GM13976 (cell line): Measurements from ENCODE around the gene E4F1.

Source experiments
- DNase-seq: peaks from one replicate; pipeline ENCODE4 v3.0.0; 2012; ENCODE audit warnings: low spot score
- CTCF ChIP-seq: IDR thresholded peaks from 2 replicates; pipeline ENCODE4 v1.5.1; 2012; ENCODE audit warnings: borderline replicate concordance, mild to moderate bottlenecking; ENCODE audit not compliant: insufficient read depth; ENCODE audit errors: extremely low read depth, missing control alignments, control extremely low read depth
- in situ Hi-C: fragments of 300-500 bp; cut with MboI; formaldehyde crosslinking; loops from one replicate; pipeline ENCODE4 v1.12.0; 2022; ENCODE audit warnings: low sequenced_read_pairs, mixed read lengths, inconsistent platforms; ENCODE audit not compliant: unreplicated experiment

Gene E4F1

GRCh38 chr16:2233872-2234812 lies 10.8 kb downstream of the E4F1 start:
- DNase-seq = no peak
- TF ChIP-seq CTCF = no peak
- in situ Hi-C loops = no loop called here

GRCh38 chr16:2234813-2235170 lies 11.4 kb downstream of the E4F1 start:
- DNase-seq = no peak
- TF ChIP-seq CTCF = no peak
- in situ Hi-C loops = no loop called here

DNA sequence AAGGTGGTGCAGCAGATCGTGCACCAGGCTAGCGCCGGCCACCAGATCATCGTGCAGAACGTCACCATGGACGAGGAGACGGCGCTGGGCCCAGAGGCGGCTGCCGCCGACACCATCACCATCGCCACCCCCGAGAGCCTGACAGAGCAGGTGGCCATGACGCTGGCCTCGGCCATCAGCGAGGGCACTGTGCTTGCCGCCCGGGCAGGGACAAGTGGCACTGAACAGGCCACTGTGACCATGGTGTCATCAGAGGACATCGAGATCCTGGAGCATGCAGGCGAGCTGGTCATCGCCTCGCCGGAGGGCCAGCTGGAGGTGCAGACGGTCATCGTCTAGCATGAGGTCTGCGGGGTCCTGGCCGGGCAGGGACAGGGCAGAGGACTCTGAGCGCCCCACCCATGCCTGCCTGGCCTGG lies 11.9 kb downstream of the E4F1 start:
- in situ Hi-C loops = no loop called here
- TF ChIP-seq CTCF = no peak

GRCh38 chr16:2235695-2236336 lies 12.4 kb downstream of the E4F1 start:
- in situ Hi-C loops = no loop called here
- no peak for TF ChIP-seq CTCF

More for the DNA sequence above, 11.9 kb downstream of the E4F1 start:
- DNase-seq = no peak

DNA sequence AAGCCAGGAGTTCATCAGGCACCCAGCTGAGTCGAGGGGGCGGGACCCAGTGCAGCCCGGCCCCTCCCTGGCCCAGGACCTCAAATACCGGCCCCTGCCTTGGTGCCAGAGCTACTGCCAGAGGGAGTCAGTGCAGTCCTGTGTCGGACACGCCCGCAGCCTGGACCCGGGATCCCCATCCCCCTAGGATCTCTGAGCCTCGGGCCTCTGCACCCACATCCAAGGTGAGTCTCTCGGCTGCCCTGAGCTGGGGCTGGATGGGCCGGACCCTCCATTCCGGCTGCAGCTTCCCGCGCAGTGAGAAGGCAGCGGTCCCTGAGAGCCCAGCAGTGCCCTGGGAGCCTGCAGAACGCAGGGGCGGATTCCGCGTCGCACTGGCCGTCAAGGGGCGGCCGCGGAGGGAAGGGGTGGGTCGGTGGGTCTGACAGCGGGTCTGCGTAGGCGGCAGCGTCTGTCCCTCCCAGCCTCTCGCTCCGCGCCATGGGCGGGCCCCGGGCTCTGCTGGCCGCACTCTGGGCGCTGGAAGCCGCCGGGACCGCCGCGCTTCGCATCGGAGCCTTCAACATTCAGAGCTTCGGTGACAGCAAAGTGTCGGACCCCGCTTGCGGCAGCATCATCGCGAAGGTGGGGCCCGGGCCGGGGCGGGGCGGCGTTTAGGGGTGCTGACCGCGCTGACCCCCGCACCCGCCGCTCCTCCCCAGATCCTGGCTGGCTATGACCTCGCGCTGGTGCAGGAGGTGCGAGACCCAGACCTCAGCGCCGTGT lies 13.1 kb downstream of the E4F1 start, which contains the start of gene DNASE1L2:
TSS of gene DNASE1L2 (plus strand) at position 108 of the 765 bp plus-strand sequence. CDS start at position 481, 373 bp downstream.
- no peak for DNase-seq
- in situ Hi-C loops = no loop called here
- TF ChIP-seq CTCF = no peak

More at GRCh38 chr16:2235695-2236336, 12.4 kb downstream of the E4F1 start:
- no peak for DNase-seq

DNA sequence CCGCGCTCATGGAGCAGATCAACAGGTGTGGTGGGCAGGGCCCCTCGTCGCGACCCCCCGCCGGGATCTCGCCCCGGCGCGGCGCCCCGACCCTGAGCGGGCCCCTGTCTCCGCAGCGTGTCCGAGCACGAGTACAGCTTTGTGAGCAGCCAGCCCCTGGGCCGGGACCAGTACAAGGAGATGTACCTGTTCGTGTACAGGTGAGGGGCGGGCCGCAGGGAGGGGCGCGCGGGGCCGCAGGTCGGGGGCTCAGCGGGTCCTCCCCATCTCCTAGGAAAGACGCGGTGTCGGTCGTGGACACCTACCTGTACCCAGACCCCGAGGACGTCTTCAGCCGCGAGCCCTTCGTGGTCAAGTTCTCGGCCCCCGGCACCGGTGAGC lies 13.7 kb downstream of the E4F1 start:
- TF ChIP-seq CTCF = no peak
- in situ Hi-C loops = no loop called here
- DNase-seq = no peak
